Ecto neural progenitor cell (in vitro differentiated cells): ENCODE results near the gene BLOC1S6.
"Not testable (repeated sequence)": the region's sequence is repeated elsewhere in the genome, so short reads cannot be mapped to it uniquely, and the experiment has no call there.

Experiments used
- DNase-seq: peaks from one replicate; pipeline ENCODE4 v3.0.0-alpha.2; 2018; ENCODE audit warnings: low spot score

The BLOC1S6 gene

GRCh38 chr15:45641374-45641781 lies 54.2 kb downstream of the BLOC1S6 start:
- no peak for DNase-seq

- no peak for DNase-seq
These were observed 55.1 kb downstream of the BLOC1S6 start for GRCh38 chr15:45641999-45642932.

- no peak for DNase-seq
These were observed 57.3 kb downstream of the BLOC1S6 start for GRCh38 chr15:45644437-45644836.

- no peak for DNase-seq
These were observed 58.1 kb downstream of the BLOC1S6 start for GRCh38 chr15:45645026-45645980.

GRCh38 chr15:45646220-45646619 lies 59.0 kb downstream of the BLOC1S6 start:
- DNase-seq, result no peak

GRCh38 chr15:45647828-45648227 lies 60.6 kb downstream of the BLOC1S6 start:
- no peak for DNase-seq

GRCh38 chr15:45648521-45649200 lies 61.5 kb downstream of the BLOC1S6 start:
- DNase-seq, result no peak

GRCh38 chr15:45650007-45650406 lies 62.8 kb downstream of the BLOC1S6 start:
- DNase-seq, result not testable (repeated sequence)

GRCh38 chr15:45650889-45651525 lies 63.8 kb downstream of the BLOC1S6 start:
- DNase-seq, result no peak

- DNase-seq, result no peak
These were observed 66.7 kb downstream of the BLOC1S6 start for GRCh38 chr15:45653702-45654424.

GRCh38 chr15:45654749-45655148 lies 67.6 kb downstream of the BLOC1S6 start:
- DNase-seq, result no peak

GRCh38 chr15:45657254-45657653 lies 70.1 kb downstream of the BLOC1S6 start:
- DNase-seq, result no peak

GRCh38 chr15:45657764-45658545 lies 70.8 kb downstream of the BLOC1S6 start:
- no peak for DNase-seq
